Adrenal gland (tissue), 5 donors: ENCODE data around the gene ZFYVE21.

Experiments used
- CTCF ChIP-seq, 6 experiments: fragments of 450-650 bp in 4 of 6; fragments of 200-600 bp in 2 of 6; sonication (generic) in 1 of 6; IDR thresholded peaks; 1 replicate in 5 of 6; 2 replicates in 1 of 6; pipeline versions ENCODE4 v1.5.1 to v1.8.0; 2016 to 2021; ENCODE audit warnings: antibody characterized with exemption in 6 of 6, mild to moderate bottlenecking in 2 of 6, moderate library complexity in 1 of 6
- POLR2A ChIP-seq, 2 donors: fragments of 450-650 bp; IDR thresholded peaks; one replicate each; pipeline ENCODE4 v1.6.1; 2017; ENCODE audit warnings: antibody characterized with exemption in 2 of 2, mild to moderate bottlenecking in 2 of 2, moderate library complexity in 1 of 2
- donor health status: DM: no; HTN: no; CAD: no.

GRCh38 chr14:103713304-103714062, 2.1 kb upstream of the ZFYVE21 start:
- TF ChIP-seq CTCF (IDR thresholded peaks at IDR 0.05) (no peak), POLR2A (IDR thresholded peaks at IDR 0.05) (no peak)
